ENCODE results near the gene PRAC2.

Gene PRAC2

DNA sequence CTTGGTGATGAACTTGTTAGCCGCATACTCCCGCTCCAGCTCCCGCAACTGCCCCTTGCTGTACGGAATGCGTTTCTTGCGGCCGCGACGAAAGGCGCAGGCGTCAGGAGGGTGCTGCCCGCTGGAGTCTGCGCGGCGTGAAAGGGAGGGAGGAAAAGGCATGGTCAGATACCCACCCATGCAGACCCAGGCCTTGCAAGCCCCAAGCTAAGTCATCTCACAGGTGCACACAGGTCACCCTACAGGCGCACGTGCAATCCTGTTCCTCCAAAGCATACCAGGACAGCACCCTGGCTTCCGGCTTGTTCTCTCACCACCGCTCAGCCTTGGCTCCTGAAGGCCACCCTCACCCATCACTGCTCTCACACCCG is 3.9 kb downstream of the PRAC2 start:
- peaks cover 6% of the 10 kb centered on the region for H3K4me1 ChIP-seq (ENCODE audit: low read depth, poor library complexity, severe bottlenecking)
- H3K4me3 ChIP-seq (IDR thresholded peaks at IDR 0.05; ENCODE audit: insufficient read depth, low read depth, low read length): no peak overlapping the region
- H3K9ac ChIP-seq: no peak overlapping the region
- no peaks in the 10 kb centered on the region; the same call in 1 of the 2 replicates for H4K20me1 ChIP-seq (ENCODE audit: insufficient read depth)
- no peak overlapping the region for H3K4me2 ChIP-seq
- no peaks in the 10 kb centered on the region for H3K36me3 ChIP-seq (ENCODE audit: insufficient read depth)
- H3K27me3 ChIP-seq (ENCODE audit: insufficient read depth, low read depth): peaks cover 8% of the 10 kb centered on the region; the same call in 1 of the 2 replicates
- TF ChIP-seq, protein P1, sequence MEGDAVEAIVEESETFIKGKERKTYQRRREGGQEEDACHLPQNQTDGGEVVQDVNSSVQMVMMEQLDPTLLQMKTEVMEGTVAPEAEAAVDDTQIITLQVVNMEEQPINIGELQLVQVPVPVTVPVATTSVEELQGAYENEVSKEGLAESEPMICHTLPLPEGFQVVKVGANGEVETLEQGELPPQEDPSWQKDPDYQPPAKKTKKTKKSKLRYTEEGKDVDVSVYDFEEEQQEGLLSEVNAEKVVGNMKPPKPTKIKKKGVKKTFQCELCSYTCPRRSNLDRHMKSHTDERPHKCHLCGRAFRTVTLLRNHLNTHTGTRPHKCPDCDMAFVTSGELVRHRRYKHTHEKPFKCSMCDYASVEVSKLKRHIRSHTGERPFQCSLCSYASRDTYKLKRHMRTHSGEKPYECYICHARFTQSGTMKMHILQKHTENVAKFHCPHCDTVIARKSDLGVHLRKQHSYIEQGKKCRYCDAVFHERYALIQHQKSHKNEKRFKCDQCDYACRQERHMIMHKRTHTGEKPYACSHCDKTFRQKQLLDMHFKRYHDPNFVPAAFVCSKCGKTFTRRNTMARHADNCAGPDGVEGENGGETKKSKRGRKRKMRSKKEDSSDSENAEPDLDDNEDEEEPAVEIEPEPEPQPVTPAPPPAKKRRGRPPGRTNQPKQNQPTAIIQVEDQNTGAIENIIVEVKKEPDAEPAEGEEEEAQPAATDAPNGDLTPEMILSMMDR (conservative IDR thresholded peaks at IDR 0.05; ENCODE audit: low read depth, low read length): no peak
- H2AFZ ChIP-seq (ENCODE audit: low read depth): no peak overlapping the region
- no peak overlapping the region for H3K27ac ChIP-seq
- H3K79me2 ChIP-seq (ENCODE audit: insufficient read depth, low read depth): no peaks in the 10 kb centered on the region

DNA sequence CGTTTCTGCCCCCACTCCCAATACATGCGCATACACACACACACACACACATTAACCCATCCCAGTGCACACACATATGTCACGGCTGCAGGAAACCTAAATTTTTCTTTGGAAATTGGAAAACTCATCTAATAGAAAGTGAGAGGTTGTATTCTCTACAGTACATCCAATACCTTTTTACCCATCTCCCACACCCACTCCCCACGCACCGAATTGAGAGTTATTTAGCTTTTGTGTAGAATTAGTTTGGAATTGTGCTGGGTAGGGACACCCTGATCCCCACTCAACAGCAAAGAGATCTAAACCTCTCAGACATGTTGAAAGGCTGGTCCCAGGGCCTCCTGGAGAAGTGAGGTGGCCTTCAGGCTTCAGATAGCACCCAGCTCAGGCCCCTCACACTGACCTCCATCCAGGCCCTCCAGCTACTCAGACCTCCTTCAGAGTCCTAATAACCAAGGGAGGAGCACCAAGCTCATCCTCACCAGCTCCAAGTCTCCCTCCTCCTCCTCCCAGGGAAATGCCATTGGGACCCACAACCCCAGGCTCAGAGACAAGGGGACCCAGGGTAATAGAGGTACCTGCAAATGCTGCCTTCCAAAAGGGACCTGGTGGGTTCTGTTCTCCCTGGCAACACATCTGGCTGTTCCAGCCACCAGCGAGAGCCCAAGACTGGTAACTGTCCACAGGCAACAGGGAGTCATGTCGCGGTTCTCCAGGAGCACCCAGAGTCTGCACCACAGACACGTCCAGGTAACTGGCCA is 4.6 kb downstream of the PRAC2 start:
- no peak overlapping the region for H3K4me3 ChIP-seq (IDR thresholded peaks at IDR 0.05; ENCODE audit: insufficient read depth, low read depth, low read length)
- TF ChIP-seq, protein P1 (conservative IDR thresholded peaks at IDR 0.05; ENCODE audit: low read depth, low read length): no peak
- no peaks in the 10 kb centered on the region for H3K79me2 ChIP-seq (ENCODE audit: insufficient read depth, low read depth)
- H3K4me1 ChIP-seq (ENCODE audit: low read depth, poor library complexity, severe bottlenecking): peaks cover 4% of the 10 kb centered on the region
- no peaks in the 10 kb centered on the region; the same call in 1 of the 2 replicates for H4K20me1 ChIP-seq (ENCODE audit: insufficient read depth)
- H3K36me3 ChIP-seq (ENCODE audit: insufficient read depth): no peaks in the 10 kb centered on the region
- peak overlapping the region; percentile 46; the same call in 1 of the 2 replicates for H3K4me2 ChIP-seq
- no peak overlapping the region for H3K27ac ChIP-seq
- H2AFZ ChIP-seq (ENCODE audit: low read depth): peak overlapping the region; percentile 75; the same call in 1 of the 2 replicates
- peaks cover 8% of the 10 kb centered on the region; the same call in 1 of the 2 replicates for H3K27me3 ChIP-seq (ENCODE audit: insufficient read depth, low read depth)
- H3K9ac ChIP-seq: no peak overlapping the region

DNA sequence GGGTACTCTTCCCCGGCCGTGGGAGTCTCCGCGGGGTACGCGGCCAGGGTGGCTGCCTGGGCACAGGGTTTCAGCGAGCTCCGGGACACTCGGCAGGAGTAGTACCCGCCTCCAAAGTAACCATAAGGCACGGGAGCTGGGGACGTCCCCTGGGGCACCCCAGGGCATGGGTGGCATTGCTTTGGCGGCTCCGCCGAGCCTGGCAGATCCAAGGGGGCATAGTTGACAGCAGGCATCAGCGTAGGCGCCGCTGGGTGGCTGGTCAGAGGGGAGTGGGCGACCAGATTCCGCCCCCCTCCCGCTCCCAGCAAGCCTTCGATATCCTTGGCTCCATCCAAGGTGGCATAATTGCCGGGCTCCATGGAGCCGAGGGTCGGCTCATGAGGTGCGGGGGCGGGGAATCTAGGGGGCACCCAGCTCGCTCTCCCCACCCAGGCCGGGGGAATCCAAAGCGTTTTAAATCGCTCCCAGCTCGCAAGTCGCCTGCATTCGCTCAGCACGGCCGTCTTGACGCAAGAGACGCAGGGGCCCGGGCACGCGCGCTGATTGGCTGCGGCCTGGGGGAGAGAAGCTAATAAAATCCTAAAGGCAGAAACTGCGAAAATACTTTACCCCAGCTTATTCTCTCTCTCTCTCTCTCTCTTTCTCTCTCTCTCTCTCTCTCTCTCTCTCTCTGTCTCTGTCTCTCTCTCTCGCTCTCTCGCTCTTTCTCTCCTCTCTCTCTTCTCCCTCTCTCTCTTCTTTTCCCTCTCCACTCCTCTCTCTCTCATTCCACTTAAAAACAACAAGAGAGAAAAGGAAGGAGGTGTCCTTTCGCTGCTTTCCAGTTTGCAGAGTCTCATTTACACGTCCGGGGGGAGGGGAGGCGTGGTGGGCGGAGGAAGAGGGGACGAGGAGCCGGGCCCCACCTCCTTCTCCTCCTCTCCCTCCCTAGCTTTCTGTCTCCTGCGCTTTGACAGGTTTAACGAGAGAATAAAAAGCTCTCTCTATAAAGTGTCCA is 5.5 kb downstream of the PRAC2 start, which contains the start of gene HOXB13:
HOXB13 (minus strand) TSS at position 519 of the 1,000 bp plus-strand sequence; CDS start at position 362, 157 bp downstream.
- Histone ChIP-seq H2AFZ (ENCODE audit: low read depth) (peak within 1 kb of the TSS; percentile 75), H3K27me3 (ENCODE audit: insufficient read depth, low read depth) (peaks cover 8% of the 10 kb centered on the region; the same call in 1 of the 2 replicates), H3K4me3 (IDR thresholded peaks at IDR 0.05; ENCODE audit: insufficient read depth, low read depth, low read length) (no peak within 1 kb of the TSS), H3K4me1 (ENCODE audit: low read depth, poor library complexity, severe bottlenecking) (peaks cover 4% of the 10 kb centered on the region), H4K20me1 (ENCODE audit: insufficient read depth) (no peaks in the 10 kb centered on the region; the same call in 1 of the 2 replicates), H3K27ac (no peak within 1 kb of the TSS), H3K4me2 (peak within 1 kb of the TSS; percentile 46), H3K79me2 (ENCODE audit: insufficient read depth, low read depth) (no peaks in the 10 kb centered on the region), H3K9ac (no peak within 1 kb of the TSS; the same call in 1 of the 2 replicates), H3K36me3 (ENCODE audit: insufficient read depth) (no peaks in the 10 kb centered on the region)
- TF ChIP-seq, protein P1 (conservative IDR thresholded peaks at IDR 0.05; ENCODE audit: low read depth, low read length): no peak
